HCT116 (cell line): ENCODE data around the gene ADARB1. TPM values are rescaled to one million over a fixed set of nuclear protein-coding genes. Genes with fewer than 3 reads are reported as not detected.

Source experiments
- ATAC-seq: fragments of 200-7000 bp; cut with Tn5 transposase; 2 replicates; pipeline ENCODE4 v1.9.1; 2020; ENCODE audit warnings: mild to moderate bottlenecking, moderate library complexity
- BruUV-seq: library from RNA; stranded (reverse); fragments of 400-500 nt; replicated peaks from 2 replicates; lab custom pipeline; 2021; lab: Mats Ljungman, UMichigan
- CTCF ChIA-PET: fragments of 300-600 bp; sonication (Branson Sonifier 250); formaldehyde crosslinking; loops from one replicate; lab custom pipeline; 2021; ENCODE audit warnings: antibody characterized with exemption; lab: Charles Lee
- POLR2A ChIA-PET: fragments of 300-600, 350-600 bp; sonication (Branson Sonifier 250); formaldehyde crosslinking; loops from one replicate; lab custom pipeline; 2021; ENCODE audit warnings: antibody characterized with exemption; lab: Charles Lee
- RAD21 ChIA-PET, 2 experiments: fragments of 300-600 bp; sonication (Branson Sonifier 250); formaldehyde crosslinking; loops; one replicate each; lab custom pipeline; 2023; ENCODE audit warnings: low total read pairs in 2 of 2; ENCODE audit not compliant: uncharacterized antibody in 2 of 2, unreplicated experiment in 2 of 2, low non-redundant PET in 1 of 2; lab: Charles Lee
- DNase-seq: peaks from one replicate; pipeline ENCODE4 v3.0.0-alpha.2; 2010; ENCODE audit warnings: low read depth, low spot score
- H2AFZ ChIP-seq: fragments of 200-600 bp; shearing (Covaris generic), sonication (generic); 2 replicates; pipeline ENCODE4 v1.6.1; 2017; ENCODE audit warnings: low read depth, mixed run types, mixed read lengths, antibody characterized with exemption, low read length; ENCODE audit not compliant: poor library complexity, severe bottlenecking
- H3K27ac ChIP-seq: 2 replicates; pipeline ENCODE4 v1.5.1; 2012; ENCODE audit warnings: low read depth, low read length
- H3K27me3 ChIP-seq: fragments of 200-600 bp; sonication (generic); 2 replicates; pipeline ENCODE4 v1.6.1; 2016; ENCODE audit warnings: mixed run types, low read length, mixed read lengths; ENCODE audit not compliant: insufficient read depth
- H3K36me3 ChIP-seq, 2 experiments: fragments of 200-500 bp in 1 of 2; fragments of 200-600 bp in 1 of 2; sonication (Bioruptor generic) in 1 of 2; sonication (generic) in 1 of 2; 2 replicates each; pipeline versions ENCODE4 v1.5.1 to v1.6.1; 2014 to 2016; ENCODE audit warnings: low read length in 2 of 2, inconsistent platforms in 1 of 2, mixed read lengths in 1 of 2, mixed run types in 1 of 2; ENCODE audit not compliant: insufficient read depth in 2 of 2, control insufficient read depth in 1 of 2
- H3K4me1 ChIP-seq, 2 experiments: fragments of 200-600 bp in 1 of 2; sonication (generic) in 1 of 2; 2 replicates each; pipeline versions ENCODE4 v1.5.1 to v1.6.1; 2012 to 2017; ENCODE audit warnings: low read length in 2 of 2, inconsistent platforms in 1 of 2, mild to moderate bottlenecking in 1 of 2, mixed read lengths in 1 of 2, mixed run types in 1 of 2, moderate library complexity in 1 of 2; ENCODE audit not compliant: insufficient read depth in 2 of 2, control insufficient read depth in 1 of 2
- H3K4me2 ChIP-seq: fragments of 200-600 bp; sonication (generic); 2 replicates; pipeline ENCODE4 v1.6.1; 2017; ENCODE audit warnings: mixed run types, low read length, mixed read lengths
- H3K4me3 ChIP-seq, 2 experiments: fragments of 200-600 bp in 1 of 2; sonication (generic) in 1 of 2; replicated peaks in 1 of 2; 2 replicates each; pipeline ENCODE4 v1.5.1; 2011 to 2016; ENCODE audit warnings: low read length in 2 of 2, control low read depth in 1 of 2, low read depth in 1 of 2, mild to moderate bottlenecking in 1 of 2, mixed read lengths in 1 of 2, mixed run types in 1 of 2
- H3K79me2 ChIP-seq: fragments of 200-600 bp; sonication (generic); 2 replicates; pipeline ENCODE4 v1.6.1; 2017; ENCODE audit warnings: mild to moderate bottlenecking, mixed run types, low read length, moderate library complexity, mixed read lengths; ENCODE audit not compliant: insufficient read depth
- H3K9ac ChIP-seq: fragments of 200-600 bp; sonication (generic); 2 replicates; pipeline ENCODE4 v1.6.1; 2016; ENCODE audit warnings: low read length, mixed read lengths
- H3K9me2 ChIP-seq: fragments of 200-600 bp; sonication (generic), shearing (Covaris generic); 2 replicates; pipeline ENCODE4 v1.6.1; 2017; ENCODE audit warnings: mixed run types, mild to moderate bottlenecking, moderate library complexity; ENCODE audit not compliant: insufficient read depth
- H3K9me3 ChIP-seq, 2 experiments: fragments of 200-500 bp in 1 of 2; fragments of 200-600 bp in 1 of 2; sonication (Bioruptor generic) in 1 of 2; sonication (generic) in 1 of 2; 2 replicates each; pipeline ENCODE4 v1.6.1; 2014 to 2017; ENCODE audit warnings: low read length in 2 of 2, mixed read lengths in 2 of 2, inconsistent platforms in 1 of 2, low read depth in 1 of 2, mild to moderate bottlenecking in 1 of 2, mixed run types in 1 of 2, moderate library complexity in 1 of 2; ENCODE audit not compliant: control insufficient read depth in 1 of 2, insufficient read depth in 1 of 2
- H4K20me1 ChIP-seq: fragments of 200-600 bp; sonication (generic), shearing (Covaris generic); 2 replicates; pipeline ENCODE4 v1.6.1; 2017; ENCODE audit warnings: mixed run types, mild to moderate bottlenecking, moderate library complexity; ENCODE audit not compliant: insufficient read depth
- CBX3 ChIP-seq: IDR thresholded peaks from 2 replicates; pipeline ENCODE4 v1.6.1; 2012; ENCODE audit warnings: low read depth
- CEBPB ChIP-seq: IDR thresholded peaks from 2 replicates; pipeline ENCODE4 v1.6.1; 2012; ENCODE audit warnings: low read depth
- EZH2 ChIP-seq: fragments of 200-600 bp; sonication (generic); IDR thresholded peaks from 2 replicates; pipeline ENCODE4 v1.6.1; 2017; ENCODE audit warnings: antibody characterized with exemption, mixed run types
- EZH2phosphoT487 ChIP-seq: fragments of 200-600 bp; IDR thresholded peaks from 2 replicates; pipeline ENCODE4 v1.6.1; 2018; ENCODE audit warnings: antibody characterized with exemption, borderline replicate concordance
- POLR2A ChIP-seq: IDR thresholded peaks from 2 replicates; pipeline ENCODE4 v1.7.0; 2011; ENCODE audit warnings: borderline replicate concordance; ENCODE audit not compliant: insufficient read depth, insufficient read length; ENCODE audit errors: extremely low read depth
- POLR2AphosphoS5 ChIP-seq: IDR thresholded peaks from 2 replicates; pipeline ENCODE4 v1.6.1; 2011; ENCODE audit warnings: mild to moderate bottlenecking, low read depth, low read length, moderate library complexity
- RAD21 ChIP-seq: IDR thresholded peaks from 2 replicates; pipeline ENCODE4 v1.6.1; 2012; ENCODE audit warnings: low read depth, mild to moderate bottlenecking
- SP1 ChIP-seq: IDR thresholded peaks from 2 replicates; pipeline ENCODE4 v1.6.1; 2012; ENCODE audit warnings: low read depth
- YY1 ChIP-seq: IDR thresholded peaks from 2 replicates; pipeline ENCODE4 v1.6.1; 2011; ENCODE audit warnings: low read length, low read depth, moderate library complexity, mild to moderate bottlenecking; ENCODE audit not compliant: insufficient replicate concordance; ENCODE audit errors: extremely low read depth
- ZFX ChIP-seq: fragments of 450-650 bp; IDR thresholded peaks from 2 replicates; pipeline ENCODE4 v1.6.1; 2017
- intact Hi-C: fragments of 100-400 bp; cut with micrococcal nuclease; formaldehyde crosslinking; loops from 2 replicates; pipeline ENCODE4 v1.10.0; 2022
- total RNA-seq: library from RNA; stranded (reverse); gene quantifications from one replicate; pipeline ENCODE4 v1.2.1, GENCODE V29; 2021; ENCODE audit not compliant: unreplicated experiment
- TF ChIP-seq, protein P1 (sequence below), 3 experiments: fragments of 200-600 bp in 1 of 3; sonication (generic) in 1 of 3; IDR thresholded peaks in 2 of 3; conservative IDR thresholded peaks in 1 of 3; 2 replicates each; pipeline ENCODE4 v1.5.1; 2012 to 2017; ENCODE audit warnings: low read depth in 2 of 3, low read length in 2 of 3, antibody characterized with exemption in 1 of 3, borderline replicate concordance in 1 of 3, control low read depth in 1 of 3, mild to moderate bottlenecking in 1 of 3, mixed read lengths in 1 of 3, mixed run types in 1 of 3, moderate library complexity in 1 of 3; ENCODE audit not compliant: insufficient read depth in 1 of 3
- TF ChIP-seq, protein P2 (sequence below): IDR thresholded peaks from 2 replicates; pipeline ENCODE4 v1.6.1; 2012
- TF ChIP-seq, protein P3 (sequence below): IDR thresholded peaks from 2 replicates; pipeline ENCODE4 v1.6.1; 2012
- TF ChIP-seq, protein P4 (sequence below): IDR thresholded peaks from 2 replicates; pipeline ENCODE4 v1.6.1; 2012; ENCODE audit warnings: low read depth

ADARB1 gene
- total RNA-seq, 1 experiment from 2014 or later = 13.5 TPM

DNA sequence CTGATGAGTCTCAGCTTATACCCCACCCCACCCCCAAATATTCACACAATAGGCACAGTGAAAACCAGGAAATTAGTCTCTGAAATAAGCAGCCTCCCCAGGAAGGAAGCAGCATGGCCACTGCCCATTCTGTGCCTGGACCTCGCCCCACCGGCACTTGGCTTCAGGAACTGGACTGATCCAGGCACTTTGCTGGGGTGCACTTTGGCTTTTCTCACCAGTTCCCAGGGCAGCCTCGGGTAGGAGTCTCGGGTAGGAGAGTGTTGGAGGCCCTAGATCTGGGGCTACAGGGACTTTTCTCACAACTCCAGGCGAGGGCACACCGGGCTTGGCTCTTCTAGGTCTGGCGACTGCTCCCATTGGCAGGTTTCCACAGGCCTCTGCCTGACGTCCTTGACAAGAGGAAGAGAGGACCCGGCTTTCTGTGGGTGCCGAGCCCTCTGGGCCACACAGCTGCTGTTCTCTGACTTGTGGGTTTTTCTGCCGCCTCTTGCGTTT, 18.7 kb downstream of the ADARB1 start:
- CTCF ChIA-PET = no interaction called here
- Histone ChIP-seq H4K20me1 (no peaks in the 10 kb centered on the region), H3K79me2 (peaks cover 20% of the 10 kb centered on the region), H2AFZ (no peak overlapping the region), H3K27ac (no peak overlapping the region), H3K9ac (no peak overlapping the region), H3K4me3 (no peak overlapping the region), H3K4me2 (no peak overlapping the region), H3K9me3 (no peaks in the 10 kb centered on the region), H3K36me3 (no peaks in the 10 kb centered on the region), H3K9me2 (no peaks in the 10 kb centered on the region), H3K4me1 (no peaks in the 10 kb centered on the region), H3K27me3 (no peaks in the 10 kb centered on the region)
- ATAC-seq (no peak), DNase-seq (no peak)
- POLR2A ChIA-PET = no interaction called here
- intact Hi-C loops = no loop called here
- RAD21 ChIA-PET = no interaction called here
- TF ChIP-seq, protein P1, sequence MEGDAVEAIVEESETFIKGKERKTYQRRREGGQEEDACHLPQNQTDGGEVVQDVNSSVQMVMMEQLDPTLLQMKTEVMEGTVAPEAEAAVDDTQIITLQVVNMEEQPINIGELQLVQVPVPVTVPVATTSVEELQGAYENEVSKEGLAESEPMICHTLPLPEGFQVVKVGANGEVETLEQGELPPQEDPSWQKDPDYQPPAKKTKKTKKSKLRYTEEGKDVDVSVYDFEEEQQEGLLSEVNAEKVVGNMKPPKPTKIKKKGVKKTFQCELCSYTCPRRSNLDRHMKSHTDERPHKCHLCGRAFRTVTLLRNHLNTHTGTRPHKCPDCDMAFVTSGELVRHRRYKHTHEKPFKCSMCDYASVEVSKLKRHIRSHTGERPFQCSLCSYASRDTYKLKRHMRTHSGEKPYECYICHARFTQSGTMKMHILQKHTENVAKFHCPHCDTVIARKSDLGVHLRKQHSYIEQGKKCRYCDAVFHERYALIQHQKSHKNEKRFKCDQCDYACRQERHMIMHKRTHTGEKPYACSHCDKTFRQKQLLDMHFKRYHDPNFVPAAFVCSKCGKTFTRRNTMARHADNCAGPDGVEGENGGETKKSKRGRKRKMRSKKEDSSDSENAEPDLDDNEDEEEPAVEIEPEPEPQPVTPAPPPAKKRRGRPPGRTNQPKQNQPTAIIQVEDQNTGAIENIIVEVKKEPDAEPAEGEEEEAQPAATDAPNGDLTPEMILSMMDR (IDR thresholded peaks at IDR 0.05 in 2 of 3, conservative IDR thresholded peaks at IDR 0.05 in 1 of 3; ENCODE audit: borderline replicate concordance in 1 of 3, insufficient read depth in 1 of 3, low read depth in 2 of 3, low read length in 2 of 3) = no peak
- no peak for TF ChIP-seq EZH2
- TF ChIP-seq, protein P2, sequence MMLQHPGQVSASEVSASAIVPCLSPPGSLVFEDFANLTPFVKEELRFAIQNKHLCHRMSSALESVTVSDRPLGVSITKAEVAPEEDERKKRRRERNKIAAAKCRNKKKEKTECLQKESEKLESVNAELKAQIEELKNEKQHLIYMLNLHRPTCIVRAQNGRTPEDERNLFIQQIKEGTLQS = no peak
- no peak for TF ChIP-seq CBX3
- no peak for TF ChIP-seq EZH2phosphoT487
- no peak for TF ChIP-seq POLR2AphosphoS5
- no peak for TF ChIP-seq YY1
- no peak for TF ChIP-seq POLR2A
- TF ChIP-seq RAD21 = no peak
- no peak for TF ChIP-seq ZFX
- TF ChIP-seq, protein P3, sequence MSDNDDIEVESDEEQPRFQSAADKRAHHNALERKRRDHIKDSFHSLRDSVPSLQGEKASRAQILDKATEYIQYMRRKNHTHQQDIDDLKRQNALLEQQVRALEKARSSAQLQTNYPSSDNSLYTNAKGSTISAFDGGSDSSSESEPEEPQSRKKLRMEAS = no peak
- no peak for TF ChIP-seq CEBPB
- no peak for TF ChIP-seq SP1
- TF ChIP-seq, protein P4, sequence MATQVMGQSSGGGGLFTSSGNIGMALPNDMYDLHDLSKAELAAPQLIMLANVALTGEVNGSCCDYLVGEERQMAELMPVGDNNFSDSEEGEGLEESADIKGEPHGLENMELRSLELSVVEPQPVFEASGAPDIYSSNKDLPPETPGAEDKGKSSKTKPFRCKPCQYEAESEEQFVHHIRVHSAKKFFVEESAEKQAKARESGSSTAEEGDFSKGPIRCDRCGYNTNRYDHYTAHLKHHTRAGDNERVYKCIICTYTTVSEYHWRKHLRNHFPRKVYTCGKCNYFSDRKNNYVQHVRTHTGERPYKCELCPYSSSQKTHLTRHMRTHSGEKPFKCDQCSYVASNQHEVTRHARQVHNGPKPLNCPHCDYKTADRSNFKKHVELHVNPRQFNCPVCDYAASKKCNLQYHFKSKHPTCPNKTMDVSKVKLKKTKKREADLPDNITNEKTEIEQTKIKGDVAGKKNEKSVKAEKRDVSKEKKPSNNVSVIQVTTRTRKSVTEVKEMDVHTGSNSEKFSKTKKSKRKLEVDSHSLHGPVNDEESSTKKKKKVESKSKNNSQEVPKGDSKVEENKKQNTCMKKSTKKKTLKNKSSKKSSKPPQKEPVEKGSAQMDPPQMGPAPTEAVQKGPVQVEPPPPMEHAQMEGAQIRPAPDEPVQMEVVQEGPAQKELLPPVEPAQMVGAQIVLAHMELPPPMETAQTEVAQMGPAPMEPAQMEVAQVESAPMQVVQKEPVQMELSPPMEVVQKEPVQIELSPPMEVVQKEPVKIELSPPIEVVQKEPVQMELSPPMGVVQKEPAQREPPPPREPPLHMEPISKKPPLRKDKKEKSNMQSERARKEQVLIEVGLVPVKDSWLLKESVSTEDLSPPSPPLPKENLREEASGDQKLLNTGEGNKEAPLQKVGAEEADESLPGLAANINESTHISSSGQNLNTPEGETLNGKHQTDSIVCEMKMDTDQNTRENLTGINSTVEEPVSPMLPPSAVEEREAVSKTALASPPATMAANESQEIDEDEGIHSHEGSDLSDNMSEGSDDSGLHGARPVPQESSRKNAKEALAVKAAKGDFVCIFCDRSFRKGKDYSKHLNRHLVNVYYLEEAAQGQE = no peak
- BruUV-seq = no TSS peak
